LNCaP clone FGC (cell line): ENCODE results near the gene ALG11.
A peak's percentile ranks its signal among the peaks of the same experiment; 100 is the strongest.

Source experiments
- DNase-seq: peaks from one replicate; pipeline ENCODE4 v3.0.0-alpha.2; 2011; ENCODE audit warnings: low read depth
- H3K4me3 ChIP-seq: 2 replicates; pipeline ENCODE4 v1.5.1; 2011; ENCODE audit warnings: mild to moderate bottlenecking, low read depth, low read length, control low read depth
- TF ChIP-seq, protein P1 (sequence below): IDR thresholded peaks from 2 replicates; pipeline ENCODE4 v1.5.1; 2012; ENCODE audit warnings: mild to moderate bottlenecking; ENCODE audit not compliant: control insufficient read depth, insufficient read depth; ENCODE audit errors: extremely low read depth

Gene ALG11

DNA sequence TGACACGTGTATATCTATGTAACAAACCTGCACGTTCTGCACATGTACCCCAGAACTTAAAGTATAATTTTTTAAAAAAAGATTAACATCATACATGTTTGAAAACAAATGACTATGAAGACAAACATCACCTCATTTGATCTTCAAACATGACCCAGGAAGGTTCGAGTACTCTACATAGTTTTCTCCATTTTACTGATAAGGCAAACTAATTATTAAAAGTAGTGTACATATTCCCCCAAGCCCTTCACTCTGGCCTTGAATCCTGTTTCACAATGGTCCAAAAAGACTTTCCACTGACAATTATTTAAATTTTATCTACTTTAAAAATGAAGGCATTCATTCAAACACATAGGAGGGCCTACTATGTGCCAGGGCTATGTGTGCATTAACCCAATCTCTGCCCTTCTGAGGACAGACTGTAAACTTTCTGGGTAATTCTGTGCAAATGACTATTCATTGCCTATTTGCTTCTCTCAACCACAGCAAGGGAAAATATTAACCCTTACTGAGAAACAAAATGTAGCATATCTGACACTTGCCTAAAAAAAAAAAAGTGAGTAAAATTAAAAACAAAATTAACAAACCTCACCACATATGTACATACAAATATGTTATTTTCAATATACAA is 23.1 kb upstream of the ALG11 start:
- TF ChIP-seq, protein P1, sequence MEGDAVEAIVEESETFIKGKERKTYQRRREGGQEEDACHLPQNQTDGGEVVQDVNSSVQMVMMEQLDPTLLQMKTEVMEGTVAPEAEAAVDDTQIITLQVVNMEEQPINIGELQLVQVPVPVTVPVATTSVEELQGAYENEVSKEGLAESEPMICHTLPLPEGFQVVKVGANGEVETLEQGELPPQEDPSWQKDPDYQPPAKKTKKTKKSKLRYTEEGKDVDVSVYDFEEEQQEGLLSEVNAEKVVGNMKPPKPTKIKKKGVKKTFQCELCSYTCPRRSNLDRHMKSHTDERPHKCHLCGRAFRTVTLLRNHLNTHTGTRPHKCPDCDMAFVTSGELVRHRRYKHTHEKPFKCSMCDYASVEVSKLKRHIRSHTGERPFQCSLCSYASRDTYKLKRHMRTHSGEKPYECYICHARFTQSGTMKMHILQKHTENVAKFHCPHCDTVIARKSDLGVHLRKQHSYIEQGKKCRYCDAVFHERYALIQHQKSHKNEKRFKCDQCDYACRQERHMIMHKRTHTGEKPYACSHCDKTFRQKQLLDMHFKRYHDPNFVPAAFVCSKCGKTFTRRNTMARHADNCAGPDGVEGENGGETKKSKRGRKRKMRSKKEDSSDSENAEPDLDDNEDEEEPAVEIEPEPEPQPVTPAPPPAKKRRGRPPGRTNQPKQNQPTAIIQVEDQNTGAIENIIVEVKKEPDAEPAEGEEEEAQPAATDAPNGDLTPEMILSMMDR, result no peak
- H3K4me3 ChIP-seq, result no peak overlapping the region
- DNase-seq, result no peak

DNA sequence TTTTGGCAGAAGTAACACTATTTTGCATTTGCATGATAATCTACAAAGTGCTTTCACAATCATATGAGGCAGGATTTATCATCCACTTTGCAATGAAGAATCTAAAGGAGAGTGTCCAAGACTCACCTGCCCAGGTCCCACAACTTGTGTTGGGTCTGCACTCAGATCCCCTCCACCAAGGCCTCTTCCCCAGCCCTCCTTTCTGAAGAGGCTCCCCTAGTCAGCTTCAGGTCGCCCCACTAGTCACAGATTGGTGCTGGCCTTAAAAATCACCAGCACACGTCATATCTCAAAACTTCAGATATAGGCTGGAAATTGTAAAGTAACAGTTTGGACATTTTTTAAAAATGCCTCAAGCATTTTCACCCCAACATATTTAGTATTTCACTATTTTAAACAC is 18.5 kb upstream of the ALG11 start:
- TF ChIP-seq, protein P1, result no peak
- H3K4me3 ChIP-seq, result no peak overlapping the region
- DNase-seq, result no peak

DNA sequence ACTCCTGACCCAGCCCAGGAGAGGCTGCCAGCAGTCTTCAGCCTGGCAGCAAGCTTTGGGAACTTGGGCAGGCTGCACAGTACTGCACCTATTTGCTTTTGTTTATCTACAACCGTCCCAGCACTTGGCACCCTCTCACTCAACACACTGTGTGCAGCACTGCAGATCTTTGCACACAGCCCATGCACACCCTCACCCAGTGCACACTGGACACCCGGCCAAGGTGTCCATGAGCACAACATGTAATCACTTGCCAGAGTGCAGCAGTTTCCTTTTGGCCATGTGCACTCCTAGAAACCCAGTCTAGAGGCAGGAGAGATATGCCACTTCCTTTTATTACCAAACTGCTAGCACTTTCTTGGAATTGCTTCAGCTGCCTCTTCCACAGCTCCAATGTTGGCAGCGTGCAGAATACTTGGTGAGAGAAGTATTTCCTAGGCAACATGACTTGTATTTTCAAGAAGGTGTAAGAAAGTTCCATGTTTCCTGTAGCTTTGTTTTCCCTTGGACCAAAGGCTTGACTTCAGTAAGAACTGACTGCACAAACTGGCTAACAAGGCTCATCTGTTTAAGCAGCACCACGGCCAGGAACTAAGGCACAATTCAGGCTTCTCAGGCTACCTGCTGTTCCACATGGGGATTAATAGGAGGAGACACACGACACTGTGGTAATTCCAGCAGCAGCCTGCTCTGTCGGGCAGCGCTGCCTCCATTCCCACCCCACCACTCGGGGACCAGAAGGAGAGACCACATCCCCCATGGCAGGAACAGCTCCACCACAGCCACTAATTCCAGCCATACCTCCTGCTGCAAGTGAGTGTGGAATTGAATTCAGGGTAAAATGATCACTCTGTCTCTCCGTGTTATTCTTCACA is 16.3 kb upstream of the ALG11 start:
- peak; percentile 78 for DNase-seq
- TF ChIP-seq, protein P1, result no peak

DNA sequence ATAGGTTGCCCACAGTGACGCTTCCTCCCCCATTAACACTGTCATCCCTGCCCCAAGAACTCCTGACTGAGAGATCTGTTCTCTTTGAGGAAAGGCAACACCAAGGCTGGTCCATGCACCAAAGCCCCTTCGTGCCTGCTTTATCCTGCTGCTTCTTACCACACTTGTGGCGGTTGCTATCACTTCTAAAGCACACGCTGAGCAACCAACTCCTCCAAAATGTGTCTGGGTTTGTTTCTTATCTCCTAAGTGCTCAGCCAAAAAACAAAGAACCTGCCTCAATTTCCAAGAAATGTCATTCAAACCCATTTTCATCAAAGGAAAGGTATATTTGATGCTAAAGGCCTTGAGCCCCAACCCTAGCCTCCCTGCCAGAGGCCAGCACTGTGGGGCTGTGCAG is 15.6 kb upstream of the ALG11 start:
- no peak overlapping the region for H3K4me3 ChIP-seq
- TF ChIP-seq, protein P1, result no peak
- DNase-seq, result no peak

More for the DNA sequence above, 16.3 kb upstream of the ALG11 start:
- peak overlapping the region; percentile 31 for H3K4me3 ChIP-seq

DNA sequence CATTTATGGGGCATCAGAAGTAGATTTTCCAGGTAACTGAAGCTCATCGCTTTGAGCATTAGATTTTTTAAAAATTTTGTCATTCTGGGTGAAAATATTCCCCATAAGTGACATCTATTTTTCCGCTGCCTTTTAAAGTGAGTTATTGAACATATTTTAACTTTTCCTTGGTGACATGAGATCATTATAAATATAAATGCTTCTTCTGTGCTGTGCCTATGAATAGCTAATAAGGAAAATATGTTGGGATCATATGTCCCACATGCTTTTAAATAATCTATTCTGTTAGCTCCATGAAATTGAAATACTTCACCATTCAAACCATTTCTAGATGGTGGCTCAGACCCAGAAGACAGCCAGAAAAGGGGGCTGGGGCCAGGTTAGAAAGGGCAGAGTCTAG is 15.0 kb upstream of the ALG11 start:
- no peak overlapping the region for H3K4me3 ChIP-seq
- TF ChIP-seq, protein P1, result no peak
- no peak for DNase-seq

DNA sequence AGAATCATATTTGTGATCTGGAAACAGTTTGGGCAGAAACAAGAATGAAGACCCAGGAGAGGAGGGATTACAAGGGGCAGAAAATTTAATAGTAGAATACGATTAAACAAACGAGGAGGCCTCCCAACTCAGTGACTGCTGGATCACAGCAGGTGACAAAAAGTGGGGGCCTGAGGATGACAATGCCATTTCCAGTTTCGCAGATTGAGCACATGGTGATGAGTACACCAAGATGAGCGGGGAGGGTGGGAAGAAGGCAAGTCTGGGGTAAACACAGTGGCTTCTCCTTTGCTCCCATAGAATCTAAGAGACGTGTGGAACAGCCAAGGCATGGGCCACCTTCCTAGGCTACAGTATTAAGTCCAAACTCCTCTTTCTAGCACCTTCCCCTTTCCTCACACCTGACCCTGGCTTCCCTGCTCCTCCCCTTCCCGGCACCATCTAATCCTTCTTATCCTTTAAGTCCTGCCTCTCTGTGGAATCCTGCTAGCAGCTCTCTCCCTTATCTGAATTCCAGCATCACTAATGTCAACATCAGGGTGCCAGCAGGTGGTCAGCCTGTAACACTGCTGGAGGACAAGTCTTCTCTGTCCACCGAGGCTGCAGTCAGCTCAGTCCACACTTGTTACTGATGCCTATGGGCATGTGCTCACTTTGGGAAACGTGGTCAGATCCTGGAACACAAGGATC is 14.4 kb upstream of the ALG11 start:
- peak; percentile 61 for DNase-seq
- TF ChIP-seq, protein P1, result no peak

More for the DNA sequence above, 14.4 kb upstream of the ALG11 start:
- H3K4me3 ChIP-seq, result no peak overlapping the region
